OCI-LY7 (cell line): ENCODE results near the gene KRT83. TPM values are rescaled to one million over a fixed set of nuclear protein-coding genes. Genes with fewer than 3 reads are reported as not detected.

Experiments
- BruUV-seq: library from RNA; stranded (reverse); fragments of 400-500 nt; replicated peaks from 2 replicates; lab custom pipeline; 2021; lab: Mats Ljungman, UMichigan
- CTCF ChIA-PET: fragments of 300-600 bp; sonication (Branson Sonifier 250); formaldehyde crosslinking; loops from one replicate; lab custom pipeline; 2022; ENCODE audit warnings: antibody characterized with exemption; ENCODE audit not compliant: unreplicated experiment; lab: Charles Lee
- POLR2A ChIA-PET: fragments of 300-600 bp; sonication (Branson Sonifier 250); formaldehyde crosslinking; loops from one replicate; lab custom pipeline; 2022; ENCODE audit warnings: antibody characterized with exemption; lab: Charles Lee
- DNase-seq: peaks from one replicate; pipeline ENCODE4 v3.0.0-alpha.2; 2015; ENCODE audit warnings: low spot score
- H2AFZ ChIP-seq: fragments of 200-600 bp; sonication (generic), shearing (Covaris generic); 2 replicates; pipeline ENCODE4 v1.6.1; 2014; ENCODE audit warnings: mild to moderate bottlenecking, antibody characterized with exemption, low read length, moderate library complexity
- H3K27ac ChIP-seq: fragments of 200-600 bp; sonication (generic); 2 replicates; pipeline ENCODE4 v1.5.1; 2014; ENCODE audit warnings: mixed run types, low read depth, mild to moderate bottlenecking, moderate library complexity, low read length, inconsistent platforms; ENCODE audit not compliant: poor library complexity, severe bottlenecking
- H3K36me3 ChIP-seq: fragments of 200-600 bp; sonication (generic); 2 replicates; pipeline ENCODE4 v1.6.1; 2014; ENCODE audit warnings: mild to moderate bottlenecking, antibody characterized with exemption, low read length, moderate library complexity, mixed read lengths; ENCODE audit not compliant: insufficient read depth
- H3K4me1 ChIP-seq: fragments of 200-600 bp; sonication (generic); 2 replicates; pipeline ENCODE4 v1.5.1; 2014; ENCODE audit warnings: mild to moderate bottlenecking, low read length; ENCODE audit not compliant: insufficient read depth, poor library complexity, severe bottlenecking
- H3K4me2 ChIP-seq: fragments of 200-600 bp; sonication (generic); 2 replicates; pipeline ENCODE4 v1.6.1; 2014; ENCODE audit warnings: mild to moderate bottlenecking, low read length
- H3K4me3 ChIP-seq: fragments of 200-600 bp; sonication (generic); 2 replicates; pipeline ENCODE4 v1.5.1; 2014; ENCODE audit warnings: mild to moderate bottlenecking, low read depth, low read length; ENCODE audit not compliant: poor library complexity, severe bottlenecking
- H3K79me2 ChIP-seq: fragments of 200-600 bp; sonication (generic); 2 replicates; pipeline ENCODE4 v1.6.1; 2016; ENCODE audit warnings: low read depth, mild to moderate bottlenecking, low read length, moderate library complexity, mixed read lengths; ENCODE audit not compliant: insufficient read depth
- H3K9me2 ChIP-seq: fragments of 200-600 bp; sonication (generic); 2 replicates; pipeline ENCODE4 v1.6.1; 2016; ENCODE audit warnings: mild to moderate bottlenecking, low read length, mixed read lengths; ENCODE audit not compliant: insufficient read depth
- H3K9me3 ChIP-seq: fragments of 200-600 bp; sonication (generic); 2 replicates; pipeline ENCODE4 v1.6.1; 2014; ENCODE audit warnings: mild to moderate bottlenecking, mixed run types, low read length, mixed read lengths
- H4K20me1 ChIP-seq: fragments of 200-600 bp; sonication (generic); 2 replicates; pipeline ENCODE4 v1.6.1; 2014; ENCODE audit warnings: mild to moderate bottlenecking, antibody characterized with exemption, low read length, moderate library complexity, mixed read lengths; ENCODE audit not compliant: insufficient read depth
- EZH2phosphoT487 ChIP-seq: fragments of 200-600 bp; sonication (generic); IDR thresholded peaks from 2 replicates; pipeline ENCODE4 v1.6.1; 2018; ENCODE audit warnings: low read depth, borderline replicate concordance, mild to moderate bottlenecking, mixed run types, antibody characterized with exemption, low read length, moderate library complexity, mixed read lengths
- intact Hi-C: fragments of 100-400 bp; cut with micrococcal nuclease; formaldehyde crosslinking; loops from one replicate; pipeline ENCODE4 v1.10.0; 2022; ENCODE audit not compliant: unreplicated experiment
- total RNA-seq, 2 experiments: library from RNA; depleted of rRNA in 1 of 2; stranded (reverse); fragments of >200 nt in 1 of 2; shearing (Covaris generic) in 1 of 2; gene quantifications; 2 replicates each; pipeline ENCODE4 v1.2.3, GENCODE V29; 2014 to 2022
- TF ChIP-seq, protein P1 (sequence below): fragments of 200-600 bp; sonication (generic); conservative IDR thresholded peaks from 2 replicates; pipeline ENCODE4 v1.5.1; 2014; ENCODE audit warnings: mild to moderate bottlenecking, antibody characterized with exemption, low read length, moderate library complexity, mixed read lengths

Gene KRT83
- total RNA-seq, 2 experiments from 2014 or later = not detected

DNA sequence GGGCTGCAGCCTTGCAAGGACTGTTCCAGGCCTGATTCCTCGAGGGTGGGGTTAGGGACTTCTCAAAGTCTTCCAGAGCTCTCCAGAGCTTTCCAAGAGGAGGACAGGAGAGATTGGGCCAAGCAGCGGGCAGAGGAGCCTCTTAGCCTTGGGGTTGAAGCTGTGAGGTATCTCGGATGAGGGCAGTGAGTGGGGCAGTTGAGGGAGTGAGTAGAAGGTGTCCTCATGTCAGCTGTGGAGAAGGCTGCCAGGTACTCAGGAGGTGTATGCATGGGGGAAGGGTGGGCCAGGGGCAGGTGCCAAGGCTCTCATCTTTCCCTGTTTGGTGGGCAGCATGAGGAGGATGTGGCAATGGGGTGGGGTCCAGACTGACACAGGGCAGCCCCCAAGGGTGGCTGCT is 7.7 kb downstream of the KRT83 start:
- H3K4me2 ChIP-seq = no peak overlapping the region
- no peak for TF ChIP-seq EZH2phosphoT487
- TF ChIP-seq, protein P1, sequence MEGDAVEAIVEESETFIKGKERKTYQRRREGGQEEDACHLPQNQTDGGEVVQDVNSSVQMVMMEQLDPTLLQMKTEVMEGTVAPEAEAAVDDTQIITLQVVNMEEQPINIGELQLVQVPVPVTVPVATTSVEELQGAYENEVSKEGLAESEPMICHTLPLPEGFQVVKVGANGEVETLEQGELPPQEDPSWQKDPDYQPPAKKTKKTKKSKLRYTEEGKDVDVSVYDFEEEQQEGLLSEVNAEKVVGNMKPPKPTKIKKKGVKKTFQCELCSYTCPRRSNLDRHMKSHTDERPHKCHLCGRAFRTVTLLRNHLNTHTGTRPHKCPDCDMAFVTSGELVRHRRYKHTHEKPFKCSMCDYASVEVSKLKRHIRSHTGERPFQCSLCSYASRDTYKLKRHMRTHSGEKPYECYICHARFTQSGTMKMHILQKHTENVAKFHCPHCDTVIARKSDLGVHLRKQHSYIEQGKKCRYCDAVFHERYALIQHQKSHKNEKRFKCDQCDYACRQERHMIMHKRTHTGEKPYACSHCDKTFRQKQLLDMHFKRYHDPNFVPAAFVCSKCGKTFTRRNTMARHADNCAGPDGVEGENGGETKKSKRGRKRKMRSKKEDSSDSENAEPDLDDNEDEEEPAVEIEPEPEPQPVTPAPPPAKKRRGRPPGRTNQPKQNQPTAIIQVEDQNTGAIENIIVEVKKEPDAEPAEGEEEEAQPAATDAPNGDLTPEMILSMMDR = no peak
- H3K79me2 ChIP-seq = no peaks in the 10 kb centered on the region
- H3K27ac ChIP-seq = no peak overlapping the region
- no peak overlapping the region for H2AFZ ChIP-seq
- no peaks in the 10 kb centered on the region for H3K4me1 ChIP-seq
- H3K36me3 ChIP-seq = no peaks in the 10 kb centered on the region
- DNase-seq = no peak
- H3K4me3 ChIP-seq = no peak overlapping the region
- no TSS peak for BruUV-seq
- no peaks in the 10 kb centered on the region for H3K9me2 ChIP-seq
- intact Hi-C loops = no loop called here
- ChIA-PET CTCF (interaction anchor here (0.9 kb wide), 1 partner anchor 16 kb away, joined by 3 read pairs; no protein-coding TSS in a partner anchor), POLR2A (no interaction called here)
- no peaks in the 10 kb centered on the region for H3K9me3 ChIP-seq
- no peaks in the 10 kb centered on the region; the same call in 1 of the 2 replicates for H4K20me1 ChIP-seq

DNA sequence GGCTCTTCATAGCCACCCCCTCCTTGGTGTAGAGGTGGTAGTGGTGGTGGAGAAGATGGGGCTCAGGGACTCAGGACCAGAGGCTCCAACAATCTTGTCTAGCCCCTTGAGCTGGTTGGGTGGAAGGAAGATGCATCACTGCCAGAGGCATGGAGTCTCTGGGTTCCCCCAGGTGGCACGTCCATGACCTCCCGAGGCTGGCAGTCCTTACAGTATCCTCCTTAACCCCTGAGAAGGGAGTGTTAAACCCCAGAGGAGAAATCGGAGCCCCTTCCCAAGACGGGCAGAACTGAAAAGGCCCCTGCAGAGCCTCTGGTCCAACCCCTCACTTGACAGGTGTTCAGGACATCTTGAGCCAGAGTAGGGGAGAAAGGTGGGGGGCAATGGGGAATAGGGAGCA is 9.1 kb downstream of the KRT83 start:
- ChIA-PET CTCF (interaction anchor here (1.2 kb wide), 2 partner anchors 11 to 49 kb away, joined by 4 read pairs; no protein-coding TSS in a partner anchor), POLR2A (interaction anchor here (0.6 kb wide), 1 partner anchor 8 kb away, joined by 3 read pairs; no protein-coding TSS in a partner anchor)
- Histone ChIP-seq H3K36me3 (no peaks in the 10 kb centered on the region), H3K9me2 (no peaks in the 10 kb centered on the region), H3K79me2 (no peaks in the 10 kb centered on the region), H3K4me1 (no peaks in the 10 kb centered on the region), H2AFZ (no peak overlapping the region), H3K9me3 (no peaks in the 10 kb centered on the region), H3K4me2 (no peak overlapping the region), H3K27ac (no peak overlapping the region), H4K20me1 (no peaks in the 10 kb centered on the region; the same call in 1 of the 2 replicates), H3K4me3 (no peak overlapping the region)
- intact Hi-C loops = no loop called here
- BruUV-seq = no TSS peak
- TF ChIP-seq EZH2phosphoT487 = no peak
- TF ChIP-seq, protein P1 = no peak
- no peak for DNase-seq

DNA sequence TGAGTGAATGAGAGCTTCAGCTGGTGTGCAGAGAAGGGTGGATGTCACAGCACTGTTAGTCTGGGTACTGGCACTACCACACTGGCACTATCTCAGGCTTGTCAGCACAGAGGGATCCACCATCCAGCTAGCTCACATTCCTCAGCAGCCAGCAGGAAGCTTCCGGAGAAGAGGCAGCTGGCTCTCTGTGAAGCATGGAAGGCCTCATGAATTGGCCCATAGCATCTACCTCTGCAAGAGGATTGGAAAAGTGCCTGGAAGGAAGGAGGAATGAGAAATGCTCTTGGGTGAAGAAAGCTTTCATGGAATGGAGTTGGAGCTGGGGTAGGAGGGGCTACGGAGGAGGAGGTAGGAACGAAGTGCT is 9.9 kb downstream of the KRT83 start:
- Histone ChIP-seq H3K79me2 (no peaks in the 10 kb centered on the region), H3K4me1 (no peaks in the 10 kb centered on the region), H3K9me2 (no peaks in the 10 kb centered on the region), H2AFZ (no peak overlapping the region), H3K36me3 (no peaks in the 10 kb centered on the region), H4K20me1 (no peaks in the 10 kb centered on the region; the same call in 1 of the 2 replicates), H3K4me2 (no peak overlapping the region), H3K4me3 (no peak overlapping the region), H3K27ac (no peak overlapping the region), H3K9me3 (no peaks in the 10 kb centered on the region)
- TF ChIP-seq, protein P1 = no peak
- no peak for TF ChIP-seq EZH2phosphoT487
- no TSS peak for BruUV-seq
- intact Hi-C loops = no loop called here
- CTCF ChIA-PET = interaction anchor here (1.2 kb wide), 2 partner anchors 12 to 50 kb away, joined by 4 read pairs; no protein-coding TSS in a partner anchor
- no peak for DNase-seq
- POLR2A ChIA-PET = interaction anchor here (0.6 kb wide), 1 partner anchor 1655 kb away, joined by 4 read pairs; no protein-coding TSS in a partner anchor
